ENCODE results near the gene COMMD4. TPM values are rescaled to one million over a fixed set of nuclear protein-coding genes. Genes with fewer than 3 reads are reported as not detected.
"Not testable (repeated sequence)": the region's sequence is repeated elsewhere in the genome, so short reads cannot be mapped to it uniquely, and the experiment has no call there.

The COMMD4 gene
- total RNA-seq, 1 donor from 2014 or later = 41.3 TPM

- no peaks in the 10 kb centered on the region for H3K27me3 ChIP-seq (ENCODE audit: control insufficient read depth, insufficient read depth, low read length)
- H3K36me3 ChIP-seq (ENCODE audit: control insufficient read depth, insufficient read depth, low read length) = peaks cover 1% of the 10 kb centered on the region
- FAIRE-seq (no peak), DNase-seq (ENCODE audit: low read depth) (no peak)
- TF ChIP-seq CTCF (IDR thresholded peaks at IDR 0.05; ENCODE audit: insufficient read depth, low read length, severe bottlenecking) = no peak
- H3K4me3 ChIP-seq (ENCODE audit: low read depth, low read length) = peak overlapping the region; percentile 66
These were observed 11.6 kb downstream of the COMMD4 start for GRCh38 chr15:75347222-75348033.

DNA sequence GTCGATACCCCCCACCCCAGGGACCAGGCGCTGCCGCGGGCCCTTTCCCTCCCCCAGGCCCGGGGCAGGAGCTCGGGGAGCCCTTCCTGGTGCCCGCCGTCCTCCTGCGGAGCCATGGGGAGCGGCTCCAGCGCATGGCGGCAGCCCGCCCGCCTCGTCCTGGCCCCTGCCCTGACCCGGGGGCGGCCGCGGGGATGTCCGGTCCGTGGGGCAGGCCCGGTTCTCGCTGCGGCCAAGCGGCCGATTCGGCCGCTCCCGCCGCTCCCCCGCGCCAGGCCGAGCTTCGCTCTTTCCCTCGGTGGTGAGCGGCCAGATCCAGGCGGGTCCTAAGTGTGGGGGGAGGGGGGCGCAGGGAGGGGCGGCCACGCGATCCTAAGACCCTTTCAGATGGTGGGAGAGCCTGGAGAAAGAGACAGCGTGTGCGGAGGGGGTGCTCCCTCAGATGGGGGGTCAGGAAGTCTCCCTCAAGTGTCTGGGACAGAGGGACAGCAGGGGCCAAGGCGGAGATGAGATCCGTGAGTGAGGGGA lies 12.2 kb downstream of the COMMD4 start:
- Histone ChIP-seq H3K36me3 (ENCODE audit: control insufficient read depth, insufficient read depth, low read length) (peaks cover 1% of the 10 kb centered on the region), H3K27me3 (ENCODE audit: control insufficient read depth, insufficient read depth, low read length) (no peaks in the 10 kb centered on the region), H3K4me3 (ENCODE audit: low read depth, low read length) (peak overlapping the region; percentile 66)
- TF ChIP-seq CTCF (IDR thresholded peaks at IDR 0.05; ENCODE audit: insufficient read depth, low read length, severe bottlenecking) = no peak
- DNase-seq (ENCODE audit: low read depth) = no peak
- no peak for FAIRE-seq

DNA sequence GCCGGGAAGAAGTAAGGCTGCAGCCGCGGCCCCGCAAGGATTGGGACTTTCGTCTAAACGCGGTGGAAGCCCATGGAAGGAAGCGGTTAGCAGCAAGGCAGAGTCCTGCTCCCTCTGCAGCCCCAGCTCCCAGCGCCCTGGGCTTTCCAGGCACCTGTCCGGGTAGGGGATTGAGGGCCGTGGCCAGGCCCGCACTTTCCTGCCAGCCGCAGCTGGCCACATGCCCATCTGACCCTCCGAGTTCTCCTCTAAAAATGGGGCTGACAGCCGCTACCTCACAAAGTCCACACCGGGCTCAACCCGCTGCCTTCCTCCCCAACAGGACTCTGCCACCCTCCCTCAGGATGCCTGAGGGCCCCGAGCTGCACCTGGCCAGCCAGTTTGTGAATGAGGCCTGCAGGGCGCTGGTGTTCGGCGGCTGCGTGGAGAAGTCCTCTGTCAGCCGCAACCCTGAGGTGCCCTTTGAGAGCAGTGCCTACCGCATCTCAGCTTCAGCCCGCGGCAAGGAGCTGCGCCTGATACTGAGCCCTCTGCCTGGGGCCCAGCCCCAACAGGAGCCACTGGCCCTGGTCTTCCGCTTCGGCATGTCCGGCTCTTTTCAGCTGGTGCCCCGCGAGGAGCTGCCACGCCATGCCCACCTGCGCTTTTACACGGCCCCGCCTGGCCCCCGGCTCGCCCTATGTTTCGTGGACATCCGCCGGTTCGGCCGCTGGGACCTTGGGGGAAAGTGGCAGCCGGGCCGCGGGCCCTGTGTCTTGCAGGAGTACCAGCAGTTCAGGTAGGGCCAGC lies 12.9 kb downstream of the COMMD4 start:
- Histone ChIP-seq H3K36me3 (ENCODE audit: control insufficient read depth, insufficient read depth, low read length) (peaks cover 3% of the 10 kb centered on the region), H3K4me3 (ENCODE audit: low read depth, low read length) (peak overlapping the region; percentile 66), H3K27me3 (ENCODE audit: control insufficient read depth, insufficient read depth, low read length) (no peaks in the 10 kb centered on the region)
- TF ChIP-seq CTCF (IDR thresholded peaks at IDR 0.05; ENCODE audit: insufficient read depth, low read length, severe bottlenecking) = no peak
- no peak for FAIRE-seq
- DNase-seq (ENCODE audit: low read depth) = no peak

DNA sequence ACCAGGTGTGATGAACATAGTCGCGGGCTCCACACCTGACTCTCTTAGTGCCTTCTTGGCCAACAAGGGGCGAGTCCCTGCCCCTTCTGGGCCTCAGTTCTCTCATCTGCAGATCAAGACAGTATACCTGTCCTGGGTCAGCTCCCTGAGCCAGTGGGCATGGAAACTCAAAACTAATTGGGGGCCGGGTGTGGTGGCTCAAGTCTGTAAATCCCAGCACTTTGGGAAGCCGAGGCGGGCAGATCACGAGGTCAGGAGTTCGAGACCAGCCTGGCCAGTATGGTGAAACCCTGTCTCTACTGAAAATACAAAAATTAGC lies 13.4 kb downstream of the COMMD4 start:
- not testable (repeated sequence) for DNase-seq (ENCODE audit: low read depth); H3K27me3 ChIP-seq (ENCODE audit: control insufficient read depth, insufficient read depth, low read length); FAIRE-seq; H3K36me3 ChIP-seq (ENCODE audit: control insufficient read depth, insufficient read depth, low read length); H3K4me3 ChIP-seq (ENCODE audit: low read depth, low read length)

- FAIRE-seq (no peak), DNase-seq (ENCODE audit: low read depth) (no peak)
- Histone ChIP-seq H3K4me3 (ENCODE audit: low read depth, low read length) (no peak overlapping the region), H3K36me3 (ENCODE audit: control insufficient read depth, insufficient read depth, low read length) (peaks cover 6% of the 10 kb centered on the region), H3K27me3 (ENCODE audit: control insufficient read depth, insufficient read depth, low read length) (no peaks in the 10 kb centered on the region)
- TF ChIP-seq CTCF (IDR thresholded peaks at IDR 0.05; ENCODE audit: insufficient read depth, low read length, severe bottlenecking) = no peak
These were observed 14.2 kb downstream of the COMMD4 start for GRCh38 chr15:75349851-75350588.

All from bronchial epithelial cell (primary cell).